GM18907 (cell line): ENCODE measurements around the gene ARL17A.
"Not testable (repeated sequence)": the region's sequence is repeated elsewhere in the genome, so short reads cannot be mapped to it uniquely, and the experiment has no call there.

ENCODE experiments used
- ATAC-seq: cut with Tn5 transposase; IDR thresholded peaks from one replicate; pipeline ENCODE4 v1.9.1; 2021; ENCODE audit warnings: mild to moderate bottlenecking, moderate library complexity; ENCODE audit not compliant: unreplicated experiment

ARL17A gene

DNA sequence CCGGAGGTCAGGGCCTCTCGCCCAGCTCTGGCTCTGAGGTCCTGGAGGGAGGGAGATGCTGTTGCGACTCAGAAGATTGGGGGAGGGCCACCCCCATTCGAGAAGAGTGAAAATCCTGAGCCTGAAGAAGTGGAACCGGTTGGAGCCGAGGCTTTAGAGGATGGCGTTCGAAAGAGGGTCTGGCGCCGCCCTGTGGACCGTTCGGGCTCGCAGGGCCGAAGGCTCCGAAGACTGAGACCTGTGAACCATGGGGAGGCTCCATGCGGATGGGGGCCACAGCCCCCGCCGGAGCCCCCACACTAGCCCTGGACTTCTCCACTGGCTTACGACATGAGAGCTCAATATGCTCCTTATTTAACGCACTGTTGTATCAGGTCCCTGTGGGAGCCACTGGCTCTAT is 20.3 kb downstream of the ARL17A start:
- ATAC-seq: not testable (repeated sequence)

DNA sequence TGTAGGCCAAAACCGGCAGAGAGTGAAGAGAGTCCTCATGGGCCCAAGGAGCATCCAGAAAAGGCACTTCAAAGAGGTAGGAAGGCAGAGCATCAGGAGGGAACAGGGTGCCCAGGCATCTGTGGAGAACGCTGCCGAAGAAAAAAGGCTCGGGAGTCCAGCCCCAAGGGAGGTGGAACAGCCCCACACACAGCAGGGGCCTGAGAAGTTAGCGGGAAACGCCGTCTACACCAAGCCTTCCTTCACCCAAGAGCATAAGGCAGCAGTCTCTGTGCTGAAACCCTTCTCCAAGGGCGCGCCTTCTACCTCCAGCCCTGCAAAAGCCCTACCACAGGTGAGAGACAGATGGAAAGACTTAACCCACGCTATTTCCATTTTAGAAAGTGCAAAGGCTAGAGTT is 30.9 kb downstream of the ARL17A start:
- ATAC-seq: not testable (repeated sequence)

DNA sequence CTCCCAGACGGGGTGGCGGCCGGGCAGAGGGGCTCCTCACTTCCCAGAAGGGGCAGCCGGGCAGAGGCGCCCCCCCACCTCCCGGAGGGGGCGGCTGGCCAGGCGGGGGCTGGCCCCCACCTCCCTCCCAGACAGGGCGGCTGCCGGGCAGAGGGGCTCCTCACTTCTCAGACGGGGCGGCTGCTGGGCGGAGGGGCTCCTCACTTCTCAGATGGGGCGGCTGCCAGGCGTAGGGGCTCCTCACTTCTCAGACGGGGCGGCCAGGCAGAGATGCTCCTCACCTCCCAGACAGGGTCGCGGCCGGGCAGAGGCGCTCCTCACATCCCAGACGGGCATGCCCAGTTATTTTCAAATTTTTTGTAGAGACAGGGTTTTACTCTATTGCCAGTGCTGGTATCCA is 44.8 kb downstream of the ARL17A start:
- ATAC-seq: not testable (repeated sequence)

DNA sequence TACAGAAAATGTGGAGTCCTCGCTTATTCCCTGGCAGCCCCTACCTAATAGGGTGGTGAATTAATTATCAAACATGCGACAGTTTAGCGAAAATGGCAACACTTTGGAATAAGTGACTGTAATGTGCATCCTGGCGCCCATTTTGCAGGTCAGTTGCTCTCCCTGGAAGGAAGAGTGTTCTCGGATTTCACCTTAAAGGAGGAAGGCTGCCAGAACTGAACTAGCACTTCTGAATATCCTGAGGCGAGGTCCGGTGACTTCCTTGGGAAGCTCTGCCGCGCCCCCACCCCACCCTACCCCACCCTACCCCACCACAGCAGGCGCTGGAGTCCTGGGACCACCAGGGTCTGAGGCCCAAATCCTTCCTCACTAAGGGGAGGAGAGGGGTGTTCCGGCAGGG is 67.3 kb downstream of the ARL17A start, which contains the start of gene LRRC37A2:
Gene LRRC37A2 (plus strand): TSS at position 301 of the 400 bp plus-strand sequence. CDS start 245 bp downstream, outside the sequence.
- not testable (repeated sequence) for ATAC-seq

DNA sequence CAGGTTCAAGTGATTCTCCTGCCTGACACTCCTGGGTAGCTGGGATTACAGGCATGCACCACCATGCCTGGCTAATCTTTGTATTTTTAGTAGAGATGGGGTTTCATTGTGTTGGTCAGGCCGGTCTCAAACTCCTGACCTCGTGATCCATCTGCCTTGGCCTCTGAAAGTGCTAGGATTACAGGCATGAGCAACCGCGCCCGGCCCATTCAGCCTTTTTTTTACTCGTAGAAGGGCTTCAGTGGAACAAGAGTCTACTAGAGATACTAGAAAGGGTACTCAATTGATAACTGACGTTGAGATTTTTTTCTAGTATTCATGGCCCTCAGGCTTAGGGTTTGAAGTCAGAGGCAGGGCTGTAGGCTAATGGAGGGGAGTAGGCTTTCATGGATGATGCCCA is 73.6 kb downstream of the ARL17A start:
- not testable (repeated sequence) for ATAC-seq

DNA sequence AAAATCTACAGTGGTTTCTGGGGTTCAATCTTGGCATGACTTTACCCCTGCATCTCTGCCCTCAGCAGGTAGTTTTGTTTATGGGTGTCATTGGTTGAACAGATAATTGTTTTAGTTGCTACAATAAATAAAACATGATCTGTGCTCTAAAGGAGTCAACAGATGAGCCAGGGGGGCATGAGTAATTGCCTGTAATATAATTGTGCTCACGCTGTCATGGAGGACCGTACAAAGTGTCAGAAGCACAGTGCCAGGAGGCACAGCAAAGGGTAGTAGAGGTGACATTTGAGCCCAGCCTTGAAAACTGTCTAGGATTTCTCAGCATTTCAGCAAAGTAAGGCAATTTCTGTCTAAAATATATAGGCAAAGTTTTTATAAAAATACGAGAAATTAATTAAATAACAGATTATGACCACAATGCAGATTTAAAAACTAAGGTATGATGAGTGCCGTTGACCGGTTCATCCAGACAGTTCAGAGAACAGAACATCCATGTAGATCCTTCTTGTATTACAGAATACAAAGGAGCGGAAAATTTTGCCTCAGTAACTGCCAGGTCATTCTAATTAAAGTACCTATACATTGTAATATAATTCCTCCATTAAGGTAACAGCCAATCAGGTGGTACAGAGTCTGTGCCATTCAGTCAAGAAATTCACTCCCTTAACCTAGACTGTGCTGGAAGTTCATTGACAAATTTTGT is 79.9 kb downstream of the ARL17A start:
- not testable (repeated sequence) for ATAC-seq

DNA sequence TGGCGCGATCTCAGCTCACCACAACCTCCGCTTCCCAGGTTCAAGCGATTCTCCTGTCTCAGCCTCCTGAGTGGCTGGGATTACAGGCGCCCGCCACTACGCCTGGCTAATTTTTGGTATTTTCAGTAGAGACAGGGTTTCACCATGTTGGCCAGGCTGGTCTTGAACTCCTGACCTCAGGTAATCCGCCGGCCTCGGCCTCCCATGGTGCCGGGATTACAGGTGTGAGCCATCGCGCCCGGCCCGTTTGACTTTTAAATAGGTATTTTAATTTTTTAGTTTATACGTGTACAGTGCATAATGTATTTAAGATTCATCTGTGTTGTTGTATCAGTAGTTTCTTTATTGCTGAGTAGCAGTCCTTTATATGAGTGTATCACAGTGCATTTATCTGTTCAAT is 87.5 kb downstream of the ARL17A start:
- not testable (repeated sequence) for ATAC-seq

DNA sequence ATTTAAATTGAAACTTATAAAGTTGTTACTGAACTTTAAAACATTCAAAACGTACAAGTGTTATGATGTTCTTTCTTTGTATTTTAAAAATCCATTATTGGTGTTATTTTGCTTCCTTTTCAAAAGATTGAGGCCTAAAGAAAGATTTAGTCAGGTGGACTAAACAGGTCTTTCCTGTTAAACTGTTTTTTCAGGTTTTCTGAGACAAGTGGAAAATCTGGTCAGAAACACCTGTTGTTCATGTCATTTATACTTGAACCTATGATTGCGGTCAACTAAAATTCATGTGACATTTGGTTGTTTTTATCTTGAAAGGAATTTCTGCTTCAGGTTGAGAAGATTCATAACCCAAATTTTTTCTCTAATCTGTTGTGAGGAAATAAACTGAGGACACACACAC is 98.2 kb downstream of the ARL17A start:
- ATAC-seq: not testable (repeated sequence)

DNA sequence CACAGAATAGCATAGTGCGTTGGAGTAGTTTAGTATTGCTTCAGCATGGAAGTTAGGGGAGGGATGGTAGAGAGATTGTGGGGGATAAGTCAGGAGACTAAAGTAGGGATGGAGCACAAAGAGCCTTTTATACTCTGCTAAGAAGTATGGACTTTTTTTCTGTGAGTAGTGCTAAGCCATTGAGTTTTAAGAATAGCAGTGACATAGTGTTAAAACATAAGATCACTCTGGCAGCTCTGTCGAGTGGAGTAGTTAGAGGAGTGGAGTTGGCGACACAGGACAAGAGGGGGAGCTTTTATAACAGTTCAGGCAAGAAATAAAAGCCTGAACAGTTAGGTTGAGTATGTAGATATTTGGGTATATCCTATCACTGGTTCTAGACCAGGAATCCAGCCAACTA is 100.7 kb downstream of the ARL17A start:
- ATAC-seq: not testable (repeated sequence)

DNA sequence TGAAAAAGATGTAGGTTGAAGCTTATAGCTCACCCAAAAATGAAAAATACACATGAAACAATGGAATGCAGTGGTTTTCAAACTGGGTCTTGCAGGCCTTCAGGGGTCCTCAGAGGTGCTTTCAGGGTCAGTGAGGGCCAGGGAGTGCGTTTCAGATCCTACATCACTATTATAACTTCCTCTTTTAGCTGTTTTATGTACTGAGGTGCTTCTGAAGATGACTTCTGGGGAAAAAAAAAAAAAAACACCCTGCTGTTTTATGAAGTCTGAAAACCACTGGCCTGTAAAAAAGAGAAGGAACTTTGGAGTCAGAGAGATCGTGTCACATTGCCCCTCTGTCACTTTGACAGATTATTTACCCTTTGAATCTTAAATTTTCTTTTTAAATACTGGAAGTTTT is 103.9 kb downstream of the ARL17A start:
- not testable (repeated sequence) for ATAC-seq

DNA sequence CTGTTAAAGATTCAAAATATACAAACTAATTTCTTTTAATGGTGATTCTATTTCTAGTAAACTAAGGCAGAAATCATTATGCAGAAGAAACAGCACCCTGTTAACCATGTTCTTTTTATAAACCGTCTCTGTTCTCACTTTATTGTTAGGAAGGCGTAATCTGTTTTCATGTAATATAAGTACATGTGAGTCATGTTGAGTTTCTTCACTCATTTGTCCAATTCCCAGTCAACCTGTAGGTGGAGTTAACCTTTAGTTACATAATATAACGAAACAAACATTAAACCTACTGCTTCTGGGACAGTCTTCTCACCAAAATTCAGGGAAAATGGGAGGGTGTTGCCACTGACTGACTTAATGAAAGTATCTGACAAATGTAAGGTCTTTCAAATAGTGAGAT is 105.0 kb downstream of the ARL17A start:
- ATAC-seq: not testable (repeated sequence)

DNA sequence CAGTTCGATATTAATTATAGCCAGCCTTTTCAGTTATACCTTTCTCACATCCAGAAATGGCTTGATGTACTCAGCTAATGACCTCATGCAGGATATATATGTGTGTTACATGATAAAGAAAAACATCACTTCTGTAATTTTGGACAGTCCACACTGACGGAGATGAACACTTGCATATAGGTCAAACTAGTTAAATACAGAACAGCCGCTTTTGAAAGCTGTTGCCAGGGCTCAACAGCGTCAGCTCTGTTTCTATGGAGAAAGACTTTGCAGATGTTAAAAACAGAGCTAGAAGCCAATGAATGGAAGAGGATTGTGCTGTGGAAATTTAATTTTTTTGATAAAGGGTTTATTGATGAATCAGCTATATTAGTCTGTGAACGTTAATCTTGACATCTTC is 111.9 kb downstream of the ARL17A start:
- ATAC-seq: not testable (repeated sequence)
